ENCODE results near the gene CALCB.

CALCB gene

DNA sequence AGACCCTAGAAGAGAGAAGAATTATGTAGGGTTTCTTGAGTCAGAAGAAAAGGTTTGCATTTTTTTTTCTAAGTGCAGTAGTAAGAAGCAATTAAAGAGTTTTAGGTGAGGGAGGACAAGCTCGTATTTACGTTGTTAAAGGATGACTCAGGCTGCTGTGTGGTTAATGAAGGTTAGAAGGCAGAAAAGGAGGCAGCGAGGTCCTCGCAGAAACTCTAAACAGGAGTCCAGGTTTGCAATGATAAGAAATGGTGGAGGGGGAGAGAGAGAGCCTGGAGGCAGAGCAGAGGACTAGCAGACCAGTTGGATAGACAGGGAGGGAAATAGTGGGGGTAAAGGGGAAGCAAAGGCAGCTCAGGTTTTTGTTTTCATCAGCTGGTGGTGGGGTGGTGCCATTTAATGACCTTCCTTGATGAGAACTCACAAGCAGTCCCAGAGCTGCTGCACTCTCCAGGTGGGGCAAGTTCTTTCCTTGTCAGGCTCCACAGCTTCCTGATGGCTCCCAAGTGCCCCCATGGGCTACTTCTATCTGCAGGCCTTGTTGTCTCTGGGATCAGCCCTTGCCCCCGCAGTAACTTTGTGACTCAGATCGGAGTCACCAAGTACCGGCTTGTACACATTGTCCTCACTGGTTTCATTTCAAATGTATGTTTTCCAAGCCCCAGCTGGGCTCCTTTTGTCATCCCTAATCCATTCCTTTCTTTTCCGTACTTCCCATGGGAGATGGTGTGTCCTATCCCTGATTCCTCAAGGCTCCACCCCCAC, 33.0 kb downstream of the CALCB start:
- Histone ChIP-seq H3K9me2 (replicated peaks; ENCODE audit: control insufficient read depth, low read length) (no peaks in the 10 kb centered on the region), H3K27ac (ENCODE audit: low read depth, low read length) (no peak overlapping the region), H3F3A (ENCODE audit: control insufficient read depth, insufficient read depth) (no peaks in the 10 kb centered on the region), H3K4me1 (ENCODE audit: control insufficient read depth, low read length) (peaks cover 10% of the 10 kb centered on the region), H3K27me3 (ENCODE audit: control insufficient read depth, low read length) (peaks cover 3% of the 10 kb centered on the region; the same call in 1 of the 2 replicates), H3K79me2 (ENCODE audit: control insufficient read depth, low read length) (no peaks in the 10 kb centered on the region), H4K20me1 (ENCODE audit: control insufficient read depth, insufficient read depth, low read depth, low read length) (no peaks in the 10 kb centered on the region), H3K4me3 (ENCODE audit: low read length) (no peak overlapping the region), H3K9me3 (ENCODE audit: control insufficient read depth, insufficient read depth, low read length) (no peaks in the 10 kb centered on the region), H3K36me3 (ENCODE audit: control insufficient read depth, low read length) (no peaks in the 10 kb centered on the region), H3K4me2 (ENCODE audit: low read length) (no peak overlapping the region)
- TF ChIP-seq, protein P1, sequence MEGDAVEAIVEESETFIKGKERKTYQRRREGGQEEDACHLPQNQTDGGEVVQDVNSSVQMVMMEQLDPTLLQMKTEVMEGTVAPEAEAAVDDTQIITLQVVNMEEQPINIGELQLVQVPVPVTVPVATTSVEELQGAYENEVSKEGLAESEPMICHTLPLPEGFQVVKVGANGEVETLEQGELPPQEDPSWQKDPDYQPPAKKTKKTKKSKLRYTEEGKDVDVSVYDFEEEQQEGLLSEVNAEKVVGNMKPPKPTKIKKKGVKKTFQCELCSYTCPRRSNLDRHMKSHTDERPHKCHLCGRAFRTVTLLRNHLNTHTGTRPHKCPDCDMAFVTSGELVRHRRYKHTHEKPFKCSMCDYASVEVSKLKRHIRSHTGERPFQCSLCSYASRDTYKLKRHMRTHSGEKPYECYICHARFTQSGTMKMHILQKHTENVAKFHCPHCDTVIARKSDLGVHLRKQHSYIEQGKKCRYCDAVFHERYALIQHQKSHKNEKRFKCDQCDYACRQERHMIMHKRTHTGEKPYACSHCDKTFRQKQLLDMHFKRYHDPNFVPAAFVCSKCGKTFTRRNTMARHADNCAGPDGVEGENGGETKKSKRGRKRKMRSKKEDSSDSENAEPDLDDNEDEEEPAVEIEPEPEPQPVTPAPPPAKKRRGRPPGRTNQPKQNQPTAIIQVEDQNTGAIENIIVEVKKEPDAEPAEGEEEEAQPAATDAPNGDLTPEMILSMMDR (IDR thresholded peaks at IDR 0.05; ENCODE audit: low read depth, low read length, poor library complexity, severe bottlenecking) = no peak
- TF ChIP-seq EZH2phosphoT487 (IDR thresholded peaks at IDR 0.05; ENCODE audit: borderline replicate concordance, low read length) = no peak

- Histone ChIP-seq H4K20me1 (ENCODE audit: control insufficient read depth, insufficient read depth, low read depth, low read length) (no peaks in the 10 kb centered on the region), H3K4me2 (ENCODE audit: low read length) (no peak overlapping the region), H3K9me2 (replicated peaks; ENCODE audit: control insufficient read depth, low read length) (no peaks in the 10 kb centered on the region), H3K27ac (ENCODE audit: low read depth, low read length) (no peak overlapping the region), H3K27me3 (ENCODE audit: control insufficient read depth, low read length) (peaks cover 3% of the 10 kb centered on the region; the same call in 1 of the 2 replicates), H3K36me3 (ENCODE audit: control insufficient read depth, low read length) (no peaks in the 10 kb centered on the region), H3K9me3 (ENCODE audit: control insufficient read depth, insufficient read depth, low read length) (no peaks in the 10 kb centered on the region), H3K79me2 (ENCODE audit: control insufficient read depth, low read length) (no peaks in the 10 kb centered on the region), H3K4me3 (ENCODE audit: low read length) (no peak overlapping the region), H3K4me1 (ENCODE audit: control insufficient read depth, low read length) (peaks cover 10% of the 10 kb centered on the region), H3F3A (ENCODE audit: control insufficient read depth, insufficient read depth) (0 out of 2 replicates have a peak, but pooled peaks cover 3% of the 10 kb centered on the region)
- no peak for TF ChIP-seq EZH2phosphoT487 (IDR thresholded peaks at IDR 0.05; ENCODE audit: borderline replicate concordance, low read length)
- TF ChIP-seq, protein P1 (IDR thresholded peaks at IDR 0.05; ENCODE audit: low read depth, low read length, poor library complexity, severe bottlenecking) = no peak
Observed at GRCh38 chr11:15107730-15108515, 34.5 kb downstream of the CALCB start.

DNA sequence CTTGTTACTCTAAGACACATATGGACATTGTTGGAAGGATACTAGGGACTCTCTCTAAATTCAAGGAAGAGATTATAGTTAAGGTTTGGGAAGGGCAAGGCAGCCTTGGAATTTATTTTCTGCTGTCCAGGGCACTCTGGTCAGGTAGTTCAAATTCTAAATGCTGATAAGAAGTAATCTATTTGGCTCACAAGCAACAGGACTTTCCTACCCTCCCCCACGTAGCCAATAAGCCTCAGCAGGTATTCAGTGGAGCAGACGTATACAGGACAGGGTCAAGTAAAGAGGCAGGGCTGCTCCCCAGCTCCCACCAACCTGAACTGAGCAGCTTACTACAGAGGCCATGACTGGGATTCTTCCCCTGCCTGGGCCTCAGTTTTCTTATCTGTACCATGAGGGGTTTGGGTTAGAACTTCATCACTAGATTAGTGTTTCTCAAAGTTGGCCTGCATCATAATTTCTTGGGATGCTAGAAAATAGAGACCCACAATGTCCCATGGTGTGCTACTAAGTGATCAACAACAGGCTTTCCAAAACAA, 35.3 kb downstream of the CALCB start:
- H3K9me3 ChIP-seq (ENCODE audit: control insufficient read depth, insufficient read depth, low read length) = no peaks in the 10 kb centered on the region
- H4K20me1 ChIP-seq (ENCODE audit: control insufficient read depth, insufficient read depth, low read depth, low read length) = no peaks in the 10 kb centered on the region
- peaks cover 17% of the 10 kb centered on the region for H3K4me1 ChIP-seq (ENCODE audit: control insufficient read depth, low read length)
- no peaks in the 10 kb centered on the region for H3K36me3 ChIP-seq (ENCODE audit: control insufficient read depth, low read length)
- H3F3A ChIP-seq (ENCODE audit: control insufficient read depth, insufficient read depth) = 0 out of 2 replicates have a peak, but pooled peaks cover 5% of the 10 kb centered on the region
- TF ChIP-seq, protein P1 (IDR thresholded peaks at IDR 0.05; ENCODE audit: low read depth, low read length, poor library complexity, severe bottlenecking) = no peak
- TF ChIP-seq EZH2phosphoT487 (IDR thresholded peaks at IDR 0.05; ENCODE audit: borderline replicate concordance, low read length) = no peak
- no peaks in the 10 kb centered on the region for H3K79me2 ChIP-seq (ENCODE audit: control insufficient read depth, low read length)
- no peaks in the 10 kb centered on the region for H3K27me3 ChIP-seq (ENCODE audit: control insufficient read depth, low read length)
- H3K4me3 ChIP-seq (ENCODE audit: low read length) = no peak overlapping the region
- no peak overlapping the region for H3K4me2 ChIP-seq (ENCODE audit: low read length)
- no peaks in the 10 kb centered on the region for H3K9me2 ChIP-seq (replicated peaks; ENCODE audit: control insufficient read depth, low read length)
- no peak overlapping the region for H3K27ac ChIP-seq (ENCODE audit: low read depth, low read length)

Data from DOHH2 (cell line).